Medulla oblongata (tissue), 1 donor: ENCODE results near the gene VMAC.
"Not testable (repeated sequence)": the region's sequence is repeated elsewhere in the genome, so short reads cannot be mapped to it uniquely, and the experiment has no call there.

Source experiments
- DNase-seq: peaks from one replicate; pipeline ENCODE4 v3.0.0-alpha.2; 2015; ENCODE audit errors: extremely low spot score

Gene VMAC

GRCh38 chr19:5883157-5883873 is 21.4 kb upstream of the VMAC start:
- not testable (repeated sequence) for DNase-seq

GRCh38 chr19:5884065-5884811 is 20.4 kb upstream of the VMAC start:
- DNase-seq: not testable (repeated sequence)

- DNase-seq: no peak
These were observed 15.2 kb upstream of the VMAC start for GRCh38 chr19:5889288-5889971.

- DNase-seq: no peak
These were observed 14.6 kb upstream of the VMAC start for GRCh38 chr19:5890099-5890498.

GRCh38 chr19:5891572-5891937 is 13.1 kb upstream of the VMAC start:
- no peak for DNase-seq

GRCh38 chr19:5891938-5892771 is 12.5 kb upstream of the VMAC start:
- no peak for DNase-seq

- no peak for DNase-seq
These were observed 11.8 kb upstream of the VMAC start for GRCh38 chr19:5892772-5893275.

- no peak for DNase-seq
These were observed 11.3 kb upstream of the VMAC start for GRCh38 chr19:5893296-5893903.

GRCh38 chr19:5893907-5894703 is 10.6 kb upstream of the VMAC start:
- DNase-seq: no peak

GRCh38 chr19:5894704-5895349 is 9.8 kb upstream of the VMAC start:
- DNase-seq: no peak

- DNase-seq: no peak
These were observed 9.3 kb upstream of the VMAC start for GRCh38 chr19:5895409-5895808.

GRCh38 chr19:5895890-5896289 is 8.8 kb upstream of the VMAC start:
- DNase-seq: no peak

- no peak for DNase-seq
These were observed 8.2 kb upstream of the VMAC start for GRCh38 chr19:5896365-5897076.

GRCh38 chr19:5897189-5897969 is 7.3 kb upstream of the VMAC start:
- DNase-seq: no peak

- no peak for DNase-seq
These were observed 4.7 kb upstream of the VMAC start for GRCh38 chr19:5899728-5900526.

- DNase-seq: no peak
These were observed 3.7 kb upstream of the VMAC start for GRCh38 chr19:5900976-5901375.

- no peak for DNase-seq
These were observed 1.5 kb upstream of the VMAC start for GRCh38 chr19:5903056-5903623.
